ENCODE results near the gene PDE4B. TPM values are rescaled to one million over a fixed set of nuclear protein-coding genes. Genes with fewer than 3 reads are reported as not detected.
A peak's percentile ranks its signal among the peaks of the same experiment; 100 is the strongest.

PDE4B gene
- total RNA-seq, 2 donors from 2014 or later = 12.0 to 59.0 TPM

- no peak for DNase-seq
- ATAC-seq = no peak
These were observed 384.8 kb downstream of the PDE4B start for GRCh38 chr1:66177510-66177909.

GRCh38 chr1:66182026-66182425 lies 389.3 kb downstream of the PDE4B start:
- intact Hi-C loops (cut with DNase I) = no loop called here
- ATAC-seq = no peak
- no peak for DNase-seq

More at GRCh38 chr1:66177510-66177909, 384.8 kb downstream of the PDE4B start:
- intact Hi-C loops (cut with DNase I) = no loop called here

- peak in 1 of 2 donors; percentile 98 for ATAC-seq
- no peak for DNase-seq
- intact Hi-C loops (cut with DNase I) = no loop called here
These were observed 390.0 kb downstream of the PDE4B start for GRCh38 chr1:66182551-66183178.

GRCh38 chr1:66183400-66183799 lies 390.7 kb downstream of the PDE4B start:
- ATAC-seq = no peak
- DNase-seq = no peak
- intact Hi-C loops (cut with DNase I) = no loop called here

DNA sequence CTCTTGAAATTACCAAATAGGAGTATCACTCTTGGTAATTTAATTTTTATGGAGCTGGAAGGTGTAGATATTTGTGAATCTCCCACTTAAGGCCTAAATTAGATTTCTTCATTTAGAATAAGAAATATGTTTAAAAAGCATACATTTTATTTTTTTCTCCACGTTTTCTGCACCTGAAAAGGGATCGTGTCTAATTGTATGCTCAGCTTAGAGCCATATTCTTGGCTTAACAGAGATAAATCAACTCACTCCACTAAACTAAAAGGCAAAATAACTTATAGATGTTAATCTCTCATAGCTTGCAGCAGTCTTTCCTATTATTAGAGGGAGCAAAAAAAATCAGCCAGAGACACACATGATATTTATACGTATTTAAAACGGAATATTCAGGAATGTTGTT lies 404.4 kb downstream of the PDE4B start:
- intact Hi-C loops (cut with DNase I) = no loop called here
- no peak for DNase-seq
- no peak for ATAC-seq

GRCh38 chr1:66197785-66198184 lies 405.1 kb downstream of the PDE4B start:
- DNase-seq = no peak
- intact Hi-C loops (cut with DNase I) = no loop called here
- no peak for ATAC-seq

DNA sequence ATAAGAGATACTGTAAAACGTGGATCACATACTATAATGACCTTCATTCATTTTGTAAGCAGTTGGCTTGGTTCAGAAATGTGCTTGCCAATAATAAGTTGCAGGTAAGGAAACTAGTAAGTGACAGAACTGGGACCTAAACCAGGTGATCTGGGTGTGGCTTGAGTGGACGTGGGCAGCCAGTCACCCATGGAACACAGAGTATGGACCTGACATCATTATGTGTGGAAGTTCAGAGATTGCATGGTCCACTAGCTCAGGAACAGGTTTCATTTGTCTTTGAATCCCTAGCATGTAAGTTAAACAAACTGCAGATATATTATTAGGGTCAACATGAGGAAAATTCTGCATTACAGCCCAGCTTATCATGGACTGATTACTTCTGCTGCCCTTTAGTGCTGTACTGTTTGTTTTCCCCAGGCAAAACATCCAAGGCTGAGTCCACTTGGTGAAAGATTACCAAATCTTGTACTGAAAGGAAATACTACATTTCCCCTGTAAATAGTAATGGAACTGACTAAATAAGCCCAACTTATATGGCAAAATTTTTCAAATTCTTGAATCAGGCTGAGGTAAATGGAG lies 414.0 kb downstream of the PDE4B start:
- ATAC-seq (peak in 1 of 2 donors; percentile 26), DNase-seq (no peak)
- intact Hi-C loops (cut with DNase I) = no loop called here

GRCh38 chr1:66207484-66207883 lies 414.8 kb downstream of the PDE4B start:
- intact Hi-C loops (cut with DNase I) = no loop called here
- no peak for DNase-seq
- ATAC-seq = peak; percentile 80 to 93

DNA sequence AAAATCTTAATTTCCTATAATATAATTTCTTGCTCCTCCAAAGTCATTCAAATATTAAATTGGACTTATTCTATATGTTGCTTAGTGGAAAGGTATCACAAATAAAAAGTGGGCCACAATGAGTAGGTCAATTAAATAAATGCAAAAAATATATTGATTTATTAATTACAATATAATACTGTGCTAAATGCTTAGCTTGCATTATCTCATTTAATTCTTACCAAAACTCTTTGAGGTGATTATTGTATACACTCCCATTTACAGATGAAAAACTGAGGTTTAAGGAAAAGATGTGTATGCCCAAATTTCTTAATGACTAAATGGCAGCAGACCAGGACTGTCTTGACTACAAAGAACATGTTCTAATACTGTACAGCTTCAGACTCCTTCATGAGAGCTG lies 415.9 kb downstream of the PDE4B start:
- no peak for DNase-seq
- intact Hi-C loops (cut with DNase I) = no loop called here
- ATAC-seq = no peak

- DNase-seq = no peak
- no peak for ATAC-seq
- intact Hi-C loops (cut with DNase I) = no loop called here
These were observed 418.0 kb downstream of the PDE4B start for GRCh38 chr1:66210635-66211244.

- intact Hi-C loops (cut with DNase I) = no loop called here
- no peak for DNase-seq
- no peak for ATAC-seq
These were observed 418.8 kb downstream of the PDE4B start for GRCh38 chr1:66211521-66211920.

GRCh38 chr1:66213491-66213890 lies 420.8 kb downstream of the PDE4B start:
- no peak for DNase-seq
- intact Hi-C loops (cut with DNase I) = no loop called here
- no peak for ATAC-seq

GRCh38 chr1:66214901-66215300 lies 422.2 kb downstream of the PDE4B start:
- intact Hi-C loops (cut with DNase I) = no loop called here
- no peak for ATAC-seq

GRCh38 chr1:66217021-66217420 lies 424.3 kb downstream of the PDE4B start:
- intact Hi-C loops (cut with DNase I) = no loop called here
- ATAC-seq (no peak), DNase-seq (no peak)

More at GRCh38 chr1:66214901-66215300, 422.2 kb downstream of the PDE4B start:
- DNase-seq = no peak

GRCh38 chr1:66217561-66217960 lies 424.9 kb downstream of the PDE4B start:
- ATAC-seq = no peak
- no peak for DNase-seq
- intact Hi-C loops (cut with DNase I) = no loop called here

- DNase-seq (no peak), ATAC-seq (no peak)
- intact Hi-C loops (cut with DNase I) = no loop called here
These were observed 427.8 kb downstream of the PDE4B start for GRCh38 chr1:66220477-66220876.

DNA sequence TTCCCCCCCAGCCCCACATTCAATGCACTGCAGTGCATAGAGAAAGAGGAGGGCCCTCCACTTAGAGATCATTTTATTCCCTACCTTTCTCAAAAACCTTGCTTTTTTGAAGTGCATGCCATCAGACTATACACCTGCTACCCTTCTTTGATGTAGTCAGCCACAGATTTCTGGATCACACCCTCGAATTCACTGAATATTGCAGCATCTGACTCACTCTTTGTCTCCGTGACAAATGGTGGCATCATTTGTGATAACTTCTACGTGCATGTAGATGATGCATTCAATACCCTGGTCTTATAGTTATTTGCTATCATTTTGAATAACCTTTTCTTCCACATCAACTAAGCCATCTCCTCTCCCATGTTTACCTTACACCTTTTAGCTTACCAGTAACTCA lies 431.0 kb downstream of the PDE4B start:
- DNase-seq = no peak
- no peak for ATAC-seq
- intact Hi-C loops (cut with DNase I) = no loop called here

DNA sequence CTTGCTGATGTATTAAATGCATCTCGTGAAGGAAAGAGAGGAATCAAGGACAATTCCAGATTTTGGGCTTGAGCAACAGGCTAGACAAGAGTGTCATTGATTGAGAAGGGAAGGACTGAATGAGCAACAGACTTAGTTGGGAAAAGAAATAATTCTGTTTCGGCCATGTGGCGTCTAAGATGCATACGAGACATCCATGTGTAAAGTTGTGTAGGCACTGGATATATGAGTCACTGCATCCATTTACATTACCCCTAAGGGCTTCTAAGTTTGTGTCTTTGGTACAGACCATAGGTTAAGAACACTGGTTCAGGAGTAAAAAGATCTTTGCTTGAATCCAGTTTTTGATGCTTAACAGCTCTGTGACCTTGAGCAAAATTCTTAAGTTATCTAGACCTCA lies 434.3 kb downstream of the PDE4B start:
- no peak for ATAC-seq
- intact Hi-C loops (cut with DNase I) = no loop called here
- DNase-seq = no peak

GRCh38 chr1:66227966-66228365 lies 435.3 kb downstream of the PDE4B start:
- intact Hi-C loops (cut with DNase I) = no loop called here
- ATAC-seq = no peak
- no peak for DNase-seq

DNA sequence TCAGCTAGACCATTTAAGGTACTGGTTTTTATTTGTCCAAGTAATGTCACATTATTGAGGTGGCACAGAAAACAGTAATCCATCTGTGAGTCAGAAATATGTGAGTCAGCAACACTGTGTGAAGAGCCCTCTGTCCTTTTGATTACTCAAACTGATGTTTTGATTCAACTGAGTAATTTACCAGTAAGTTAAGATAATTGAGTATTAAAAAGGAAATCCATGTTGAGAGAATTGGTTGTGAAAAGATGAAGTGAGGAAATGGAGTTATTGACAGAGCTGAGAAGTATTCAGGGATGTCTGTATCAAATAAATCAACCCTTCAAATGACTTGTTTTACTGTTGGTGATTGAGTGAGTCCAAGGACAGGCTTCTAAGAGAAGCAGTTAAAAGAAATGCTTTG lies 438.5 kb downstream of the PDE4B start:
- intact Hi-C loops (cut with DNase I) = no loop called here
- ATAC-seq (no peak), DNase-seq (no peak)
